ENCODE data around the gene ABCA8.
"Not testable (repeated sequence)": the region's sequence is repeated elsewhere in the genome, so short reads cannot be mapped to it uniquely, and the experiment has no call there.

DNA sequence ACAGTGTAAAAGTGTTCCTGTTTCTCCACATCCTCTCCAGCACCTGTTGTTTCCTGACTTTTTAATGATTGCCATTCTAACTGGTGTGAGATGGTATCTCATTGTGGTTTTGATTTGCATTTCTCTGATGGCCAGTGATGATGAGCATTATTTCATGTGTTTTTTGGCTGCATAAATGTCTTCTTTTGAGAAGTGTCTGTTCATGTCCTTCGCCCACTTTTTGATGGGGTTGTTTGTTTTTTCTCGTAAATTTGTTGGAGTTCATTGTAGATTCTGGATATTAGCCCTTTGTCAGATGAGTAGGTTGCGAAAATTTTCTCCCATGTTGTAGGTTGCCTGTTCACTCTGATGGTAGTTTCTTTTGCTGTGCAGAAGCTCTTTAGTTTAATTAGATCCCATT lies 44.6 kb upstream of the ABCA8 start:
- TF ChIP-seq ARNT (IDR thresholded peaks at IDR 0.05); ZNF384 (IDR thresholded peaks at IDR 0.05); SUZ12 (IDR thresholded peaks at IDR 0.05); BHLHE40 (IDR thresholded peaks at IDR 0.05; ENCODE audit: borderline replicate concordance); L3MBTL2 (conservative IDR thresholded peaks at IDR 0.05); FOXM1 (IDR thresholded peaks at IDR 0.05; ENCODE audit: borderline replicate concordance); FOXK2 (IDR thresholded peaks at IDR 0.05); FOXA1 (IDR thresholded peaks at IDR 0.05); SP1 (IDR thresholded peaks at IDR 0.05); LEF1 (IDR thresholded peaks at IDR 0.05; ENCODE audit: borderline replicate concordance): not testable (repeated sequence)
- TF ChIP-seq, protein P1, sequence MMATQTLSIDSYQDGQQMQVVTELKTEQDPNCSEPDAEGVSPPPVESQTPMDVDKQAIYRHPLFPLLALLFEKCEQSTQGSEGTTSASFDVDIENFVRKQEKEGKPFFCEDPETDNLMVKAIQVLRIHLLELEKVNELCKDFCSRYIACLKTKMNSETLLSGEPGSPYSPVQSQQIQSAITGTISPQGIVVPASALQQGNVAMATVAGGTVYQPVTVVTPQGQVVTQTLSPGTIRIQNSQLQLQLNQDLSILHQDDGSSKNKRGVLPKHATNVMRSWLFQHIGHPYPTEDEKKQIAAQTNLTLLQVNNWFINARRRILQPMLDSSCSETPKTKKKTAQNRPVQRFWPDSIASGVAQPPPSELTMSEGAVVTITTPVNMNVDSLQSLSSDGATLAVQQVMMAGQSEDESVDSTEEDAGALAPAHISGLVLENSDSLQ (IDR thresholded peaks at IDR 0.05) = not testable (repeated sequence)

Data from HEK293T (cell line).